ENCODE data around the gene GIMAP8.
"Not testable (repeated sequence)": the region's sequence is repeated elsewhere in the genome, so short reads cannot be mapped to it uniquely, and the experiment has no call there.

Gene GIMAP8

DNA sequence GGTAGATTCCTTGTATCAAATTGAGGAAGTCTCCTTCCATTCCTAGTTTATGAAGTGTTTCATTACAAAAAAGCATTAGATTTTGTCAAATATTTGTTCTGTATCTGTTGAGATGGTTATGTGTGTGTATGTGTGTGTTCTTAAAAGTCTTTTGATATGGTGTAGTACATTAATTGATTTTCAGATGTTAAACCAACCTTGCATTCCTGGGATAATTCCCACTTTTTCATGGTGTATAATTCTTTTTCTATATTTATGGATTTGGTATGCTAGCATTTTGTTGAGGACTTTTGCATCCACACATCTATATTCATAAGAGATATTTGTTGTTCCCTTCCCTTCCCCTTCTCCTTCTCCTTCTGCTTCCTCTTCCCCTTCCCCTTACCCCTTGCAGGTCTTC, 8.9 kb upstream of the GIMAP8 start:
- DNase-seq = no peak

- no peak for DNase-seq
Measured at GRCh38 chr7:150442811-150443210, 7.6 kb upstream of the GIMAP8 start.

- no peak for DNase-seq
Measured at GRCh38 chr7:150443793-150444540, 6.5 kb upstream of the GIMAP8 start.

- DNase-seq = no peak
Measured at GRCh38 chr7:150444674-150445365, 5.6 kb upstream of the GIMAP8 start.

- DNase-seq = no peak
Measured at GRCh38 chr7:150446288-150446938, 4.0 kb upstream of the GIMAP8 start.

DNA sequence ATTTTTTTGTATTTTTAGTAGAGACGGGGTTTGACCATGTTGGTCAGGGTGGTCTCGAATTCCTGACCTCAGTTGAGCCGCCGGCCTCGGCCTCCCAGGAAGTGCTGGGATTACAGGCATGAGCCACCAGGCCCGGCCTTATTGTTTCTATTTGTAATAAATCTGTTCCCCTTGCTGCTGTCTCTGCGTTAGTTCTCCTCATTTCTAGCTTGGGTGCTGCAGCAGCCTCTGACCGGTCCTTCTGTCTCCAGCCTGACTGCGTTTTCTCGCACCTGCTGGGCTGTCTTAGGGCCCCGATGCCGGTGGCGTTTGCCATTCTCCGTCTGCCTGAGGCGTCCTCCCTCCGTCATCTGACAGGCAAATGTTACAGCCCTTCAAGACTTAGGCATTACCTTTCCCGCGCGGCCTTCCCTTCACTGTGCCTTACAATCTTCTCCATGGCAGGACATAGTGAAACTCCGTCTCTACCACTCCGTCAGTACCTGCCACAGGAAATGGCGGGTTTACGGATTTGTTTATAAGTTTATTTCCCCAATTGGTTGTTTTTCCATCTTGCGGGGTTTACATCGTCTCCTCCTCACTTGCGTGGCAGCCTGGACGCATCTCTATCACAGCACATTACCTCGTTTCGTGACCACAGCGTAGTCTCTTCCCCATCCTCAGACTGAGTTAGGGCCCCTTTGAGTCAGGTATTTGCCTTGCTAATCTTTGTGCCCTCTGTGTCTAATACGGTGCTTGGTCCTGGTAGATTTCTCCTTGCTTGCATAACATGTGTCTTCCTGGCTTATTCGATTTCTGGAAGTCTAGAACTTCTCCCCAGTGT, 2.3 kb upstream of the GIMAP8 start:
- no peak for DNase-seq

- peak; percentile 54 for DNase-seq
Measured at GRCh38 chr7:150448789-150449147, 1.7 kb upstream of the GIMAP8 start.

- DNase-seq = no peak
Measured at GRCh38 chr7:150449206-150449952, 1.1 kb upstream of the GIMAP8 start.

DNA sequence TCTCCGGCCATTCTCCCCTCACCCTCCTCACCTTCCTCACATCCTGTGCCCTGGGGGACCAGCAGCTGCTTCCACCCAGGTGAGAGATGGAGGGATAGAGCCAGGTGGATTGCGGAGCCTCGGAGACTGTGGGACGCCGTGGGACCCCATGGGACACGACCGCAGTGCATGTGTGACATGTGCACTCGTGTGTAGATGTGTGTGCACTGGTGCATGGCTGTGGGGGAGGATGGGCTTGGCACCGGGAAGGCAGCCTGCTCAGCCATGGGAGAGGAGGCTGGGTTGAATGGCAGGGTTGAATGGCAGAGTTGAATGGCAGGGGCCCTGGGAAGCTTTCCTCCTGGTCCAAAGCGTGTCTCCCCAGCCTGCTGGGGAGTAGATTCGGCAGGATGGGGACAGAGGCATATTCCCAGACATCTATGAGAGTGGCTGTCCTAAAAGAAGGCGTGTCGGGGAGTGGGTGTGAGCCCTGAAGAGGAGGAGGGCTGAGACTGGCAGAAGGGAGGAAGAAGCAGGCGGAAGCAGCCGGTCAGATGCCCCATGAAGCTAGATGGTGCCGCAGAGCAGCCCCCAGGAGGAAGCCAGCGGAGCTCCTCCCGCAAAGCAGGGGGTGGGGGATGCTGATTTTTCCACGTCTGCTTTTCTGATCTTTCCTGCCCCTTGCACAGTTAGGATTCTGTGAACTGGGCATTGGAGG, 815 bp downstream of the GIMAP8 start:
- DNase-seq = no peak

DNA sequence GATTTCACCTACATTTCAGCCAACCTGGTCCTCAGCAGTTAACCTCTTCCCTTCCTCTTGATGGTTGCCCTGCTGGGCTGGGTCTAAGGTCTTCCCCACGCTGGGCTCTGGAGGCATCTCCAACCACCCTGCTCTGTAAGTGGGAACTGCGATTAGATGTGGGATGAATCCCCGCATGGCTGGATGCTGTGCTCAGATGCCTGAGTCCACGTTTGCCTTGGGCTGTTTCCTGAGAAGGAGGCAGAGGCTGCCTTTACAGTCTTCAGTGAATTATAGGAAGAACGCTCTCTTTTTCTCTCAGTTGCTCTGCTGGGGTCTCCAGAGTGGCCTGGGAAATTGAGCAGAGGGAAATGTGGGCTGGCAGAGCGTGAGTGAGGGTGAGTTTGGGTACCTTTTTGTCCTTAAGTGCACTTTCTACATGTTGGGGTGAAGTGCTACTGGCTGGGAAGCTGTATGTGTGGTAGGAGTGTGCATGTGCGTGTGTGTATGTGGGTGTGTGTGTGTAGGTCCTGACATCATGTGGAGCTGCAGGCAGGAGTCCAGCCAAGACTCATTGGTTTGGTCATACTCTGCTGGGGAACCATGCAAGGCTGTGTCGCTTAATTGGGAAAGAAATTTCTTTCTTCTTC, 1.5 kb downstream of the GIMAP8 start:
- no peak for DNase-seq

DNA sequence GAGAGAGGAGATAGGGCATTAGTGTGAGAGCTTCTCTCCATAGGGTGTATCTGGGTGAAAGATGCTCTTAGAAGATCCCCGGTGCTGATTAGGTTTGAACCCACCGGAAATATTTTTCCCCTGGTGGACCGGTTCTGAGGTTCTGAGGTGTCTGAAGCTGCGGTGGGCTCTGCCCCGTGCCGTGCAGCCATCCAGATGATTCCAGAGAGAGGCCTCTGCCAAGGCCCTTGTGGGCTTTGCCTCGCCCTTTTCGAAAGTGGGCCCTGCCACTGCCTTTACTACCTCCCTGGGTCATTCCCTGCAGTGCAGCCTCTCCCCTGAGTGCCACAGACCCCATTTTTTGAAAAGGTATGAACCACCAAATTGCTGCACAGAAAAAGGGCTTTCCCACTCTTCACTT, 2.8 kb downstream of the GIMAP8 start:
- no peak for DNase-seq

GRCh38 chr7:150453892-150454291, 3.5 kb downstream of the GIMAP8 start:
- DNase-seq = no peak

- not testable (repeated sequence) for DNase-seq
Measured at GRCh38 chr7:150457064-150457463, 6.6 kb downstream of the GIMAP8 start.

- DNase-seq = no peak
Measured at GRCh38 chr7:150458235-150458634, 7.8 kb downstream of the GIMAP8 start.

GRCh38 chr7:150458756-150459155, 8.3 kb downstream of the GIMAP8 start:
- no peak for DNase-seq

- no peak for DNase-seq
Measured at GRCh38 chr7:150461520-150461919, 11.1 kb downstream of the GIMAP8 start.

GRCh38 chr7:150462413-150462812, 12.0 kb downstream of the GIMAP8 start:
- DNase-seq = no peak

- no peak for DNase-seq
Measured at GRCh38 chr7:150463461-150463860, 13.0 kb downstream of the GIMAP8 start.

- DNase-seq = no peak
Measured at GRCh38 chr7:150464962-150465361, 14.5 kb downstream of the GIMAP8 start.

DNA sequence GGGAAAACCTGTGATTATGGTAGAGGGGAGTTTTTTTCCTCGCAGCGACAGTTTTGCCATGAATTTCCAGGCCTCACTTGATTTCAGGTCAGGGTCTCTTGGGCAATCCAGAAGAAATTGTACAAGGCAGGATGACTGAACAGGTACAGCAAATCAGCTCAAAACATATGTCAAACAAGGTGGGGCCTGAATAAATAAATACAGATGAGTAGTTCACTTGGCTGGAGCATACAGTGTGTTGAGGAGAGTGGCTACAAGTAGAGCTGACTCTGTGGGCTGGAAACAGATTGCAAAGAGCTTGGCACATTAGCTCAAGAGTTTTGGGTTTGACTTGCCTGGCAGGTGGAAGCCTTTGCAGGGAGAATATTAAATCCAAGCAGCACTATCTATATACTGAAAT, 15.0 kb downstream of the GIMAP8 start:
- DNase-seq = no peak

DNA sequence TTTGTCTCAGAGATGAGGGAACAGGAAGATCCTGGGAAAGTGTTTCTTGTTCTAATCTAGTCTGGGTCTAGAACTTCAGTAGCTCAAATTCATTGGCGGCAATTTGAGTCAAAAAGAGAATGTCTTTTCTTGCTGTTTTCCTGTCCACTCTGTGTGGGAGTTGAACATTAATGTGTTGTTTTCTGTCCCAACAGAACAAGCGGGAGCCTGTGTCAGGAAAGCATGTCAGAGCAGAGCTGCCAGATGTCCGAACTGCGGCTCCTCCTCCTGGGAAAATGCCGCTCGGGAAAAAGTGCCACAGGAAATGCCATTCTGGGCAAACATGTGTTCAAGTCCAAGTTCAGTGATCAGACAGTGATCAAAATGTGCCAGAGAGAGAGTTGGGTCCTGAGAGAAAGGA, 16.0 kb downstream of the GIMAP8 start:
- DNase-seq = no peak

All from NCI-H2029 (cell line).